Measurements from ENCODE around the gene BICD1. TPM values are rescaled to one million over a fixed set of nuclear protein-coding genes. Genes with fewer than 3 reads are reported as not detected.

BICD1 gene
- total and polyA plus RNA-seq, 9 donors = 19.4 to 75.5 (median 60.2) TPM

- no peaks in the 10 kb centered on the region for H3K9me3 ChIP-seq
- WGBS, 3 donors = 44 to 69% (median 48%) methylated on average over 2 of the region's 2 CpGs
- H3K27ac ChIP-seq = no peak overlapping the region
- intact Hi-C loops (cut with DNase I) = no loop called here
- DNase-seq = no peak
- no peak overlapping the region for H3K4me3 ChIP-seq
- TF ChIP-seq EP300 (IDR thresholded peaks at IDR 0.05) = no peak
- no peak for TF ChIP-seq POLR2A (IDR thresholded peaks at IDR 0.05)
- TF ChIP-seq CTCF (IDR thresholded peaks at IDR 0.05) = no peak
- no peaks in the 10 kb centered on the region for H3K36me3 ChIP-seq
- H3K27me3 ChIP-seq = no peaks in the 10 kb centered on the region
- peaks cover 4% of the 10 kb centered on the region for H3K4me1 ChIP-seq (ENCODE audit: insufficient read depth)
Measured at GRCh38 chr12:32285021-32285420, 178.4 kb downstream of the BICD1 start.

- no peak overlapping the region for H3K4me3 ChIP-seq
- no peaks in the 10 kb centered on the region for H3K27me3 ChIP-seq
- peaks cover 4% of the 10 kb centered on the region for H3K4me1 ChIP-seq (ENCODE audit: insufficient read depth)
- intact Hi-C loops (cut with DNase I) = no loop called here
- DNase-seq = no peak
- no peaks in the 10 kb centered on the region for H3K36me3 ChIP-seq
- H3K9me3 ChIP-seq = no peaks in the 10 kb centered on the region
- WGBS, 3 donors = 47 to 59% (median 55%) methylated on average over 2 of the region's 2 CpGs
- TF ChIP-seq CTCF (IDR thresholded peaks at IDR 0.05) = no peak
- no peak for TF ChIP-seq EP300 (IDR thresholded peaks at IDR 0.05)
- TF ChIP-seq POLR2A (IDR thresholded peaks at IDR 0.05) = no peak
- H3K27ac ChIP-seq = no peak overlapping the region
Measured at GRCh38 chr12:32285489-32285888, 178.8 kb downstream of the BICD1 start.

GRCh38 chr12:32290411-32290810 lies 183.8 kb downstream of the BICD1 start:
- no peak overlapping the region for H3K27ac ChIP-seq
- H3K4me1 ChIP-seq (ENCODE audit: insufficient read depth) = peaks cover 2% of the 10 kb centered on the region
- no peaks in the 10 kb centered on the region for H3K9me3 ChIP-seq
- no peaks in the 10 kb centered on the region for H3K27me3 ChIP-seq
- no peaks in the 10 kb centered on the region for H3K36me3 ChIP-seq
- DNase-seq = no peak
- TF ChIP-seq POLR2A (IDR thresholded peaks at IDR 0.05) = no peak
- TF ChIP-seq EP300 (IDR thresholded peaks at IDR 0.05) = no peak
- no peak for TF ChIP-seq CTCF (IDR thresholded peaks at IDR 0.05)
- no peak overlapping the region for H3K4me3 ChIP-seq
- intact Hi-C loops (cut with DNase I) = no loop called here

- Histone ChIP-seq H3K36me3 (no peaks in the 10 kb centered on the region), H3K4me1 (ENCODE audit: insufficient read depth) (peaks cover 2% of the 10 kb centered on the region), H3K27ac (no peak overlapping the region), H3K4me3 (no peak overlapping the region), H3K27me3 (no peaks in the 10 kb centered on the region), H3K9me3 (no peaks in the 10 kb centered on the region)
- DNase-seq = no peak
- no peak for TF ChIP-seq POLR2A (IDR thresholded peaks at IDR 0.05)
- no peak for TF ChIP-seq EP300 (IDR thresholded peaks at IDR 0.05)
- TF ChIP-seq CTCF (IDR thresholded peaks at IDR 0.05) = no peak
- 93 to 96% (median 94%) methylated on average over 4 of the region's 4 CpGs for WGBS, 3 donors
- intact Hi-C loops (cut with DNase I) = no loop called here
Measured at GRCh38 chr12:32292151-32292550, 185.5 kb downstream of the BICD1 start.

All from ovary (tissue), 9 donors.